HG03039 (cell line): ENCODE data around the gene WDR26.
"Not testable (repeated sequence)": the region's sequence is repeated elsewhere in the genome, so short reads cannot be mapped to it uniquely, and the experiment has no call there.

ENCODE experiments used
- ATAC-seq: cut with Tn5 transposase; IDR thresholded peaks from one replicate; pipeline ENCODE4 v1.9.1; 2021; ENCODE audit warnings: mild to moderate bottlenecking, moderate library complexity; ENCODE audit not compliant: unreplicated experiment

Gene WDR26

DNA sequence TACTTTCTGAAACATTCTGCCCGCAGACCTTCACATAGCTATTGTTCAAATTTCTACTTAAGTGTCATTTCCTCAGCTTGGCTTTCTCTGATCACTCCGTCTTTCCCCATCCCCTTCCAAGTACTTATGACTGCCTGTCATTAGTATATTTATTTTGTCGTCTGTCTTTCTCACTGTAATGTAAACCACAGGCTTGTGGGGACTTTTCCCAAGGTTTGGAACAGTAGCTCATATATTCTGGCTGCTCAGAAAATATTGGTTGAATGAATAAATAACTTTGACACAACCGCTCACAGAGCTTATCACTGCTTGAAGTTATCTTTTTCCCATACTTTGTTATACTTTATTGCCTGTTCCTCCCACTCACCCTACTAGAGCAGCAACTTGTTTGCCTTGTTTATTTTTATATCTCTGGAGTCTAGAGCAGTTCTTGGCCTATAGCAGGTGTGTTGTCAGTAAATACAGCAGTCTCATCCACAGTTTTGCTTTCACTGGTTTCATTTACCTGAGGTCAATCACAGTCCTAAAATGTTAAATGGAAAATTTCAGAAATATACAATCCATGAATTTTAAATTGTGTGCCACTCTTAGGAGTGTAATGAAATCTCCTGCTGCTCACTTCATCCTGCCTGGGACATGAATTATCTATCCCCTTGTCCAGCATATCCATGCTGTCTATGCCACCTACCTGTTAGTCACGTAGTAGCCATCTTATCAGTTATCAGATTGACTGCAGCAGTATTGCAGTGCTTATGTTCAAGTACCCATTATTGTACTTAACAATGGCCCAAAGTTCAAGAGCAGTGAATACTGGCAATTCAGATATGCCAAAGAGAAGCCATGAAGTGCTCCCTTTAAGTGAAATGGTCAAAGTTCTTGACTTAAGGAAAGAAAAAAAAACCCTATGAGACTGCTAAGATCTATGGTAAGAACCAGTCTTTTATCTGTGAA is 80.3 kb downstream of the WDR26 start:
- no peak for ATAC-seq

DNA sequence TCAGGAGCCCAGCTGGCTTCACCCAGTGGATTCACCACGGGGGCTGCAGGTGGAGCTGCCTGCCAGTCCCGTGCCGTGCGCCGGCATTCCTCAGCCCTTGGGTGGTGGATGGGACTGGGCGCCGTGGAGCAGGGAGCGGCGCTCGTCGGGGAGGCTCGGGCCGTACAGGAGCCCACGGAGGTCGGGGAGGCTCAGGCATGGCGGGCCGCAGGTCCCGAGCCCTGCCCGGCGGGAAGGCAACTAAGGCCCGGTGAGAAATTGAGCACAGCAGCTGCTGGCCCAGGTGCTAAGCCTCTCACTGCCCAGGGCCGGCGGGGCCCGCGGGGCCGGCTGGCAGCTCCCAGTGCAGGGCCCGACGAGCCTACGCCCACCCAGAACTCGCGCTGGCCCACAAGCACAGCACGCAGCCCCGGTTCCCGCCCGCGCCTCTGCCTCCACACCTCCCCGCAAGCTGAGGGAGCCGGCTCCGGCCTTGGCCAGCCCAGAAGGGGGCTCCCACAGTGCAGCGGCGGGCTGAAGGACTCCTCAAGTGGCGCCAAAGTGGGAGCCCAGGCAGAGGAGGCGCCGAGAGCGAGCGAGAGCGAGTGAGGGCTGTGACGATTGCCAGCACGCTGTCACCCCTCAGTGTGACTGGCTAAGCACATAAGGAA is 82.0 kb downstream of the WDR26 start:
- not testable (repeated sequence) for ATAC-seq

DNA sequence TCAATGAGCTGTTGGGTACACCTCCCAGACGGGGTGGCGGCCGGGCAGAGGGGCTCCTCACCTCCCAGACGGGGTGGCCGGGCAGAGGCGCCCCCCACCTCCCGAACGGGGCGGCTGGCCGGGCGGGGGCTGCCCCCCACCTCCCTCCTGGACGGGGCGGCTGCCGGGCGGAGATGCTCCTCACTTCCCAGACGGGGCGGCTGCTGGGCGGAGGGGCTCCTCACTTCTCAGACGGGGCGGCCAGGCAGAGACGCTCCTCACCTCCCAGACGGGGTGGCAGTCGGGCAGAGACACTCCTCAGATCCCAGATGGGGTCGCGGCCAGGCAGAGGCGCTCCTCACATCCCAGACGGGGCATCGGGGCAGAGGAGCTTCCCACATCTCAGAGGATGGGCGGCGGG is 84.9 kb downstream of the WDR26 start:
- not testable (repeated sequence) for ATAC-seq

DNA sequence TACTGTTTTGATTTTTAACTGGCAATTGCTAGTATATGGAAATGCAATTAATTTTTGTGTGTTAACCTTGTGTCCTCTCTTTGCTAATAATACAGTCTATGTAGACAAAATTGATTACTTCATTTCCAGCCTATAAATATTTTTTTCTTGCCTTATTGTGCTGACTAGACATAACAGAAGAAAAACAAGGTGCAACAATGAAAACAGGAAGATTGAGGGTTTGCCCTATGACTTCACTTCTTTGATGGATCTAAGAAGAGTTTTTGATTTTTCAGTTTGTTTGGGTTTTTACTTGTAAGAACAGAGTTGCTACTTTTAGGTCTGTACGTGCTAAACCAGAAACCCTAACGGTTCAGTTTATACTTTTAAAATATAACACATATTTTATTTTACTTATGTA is 86.5 kb downstream of the WDR26 start:
- ATAC-seq = no peak

DNA sequence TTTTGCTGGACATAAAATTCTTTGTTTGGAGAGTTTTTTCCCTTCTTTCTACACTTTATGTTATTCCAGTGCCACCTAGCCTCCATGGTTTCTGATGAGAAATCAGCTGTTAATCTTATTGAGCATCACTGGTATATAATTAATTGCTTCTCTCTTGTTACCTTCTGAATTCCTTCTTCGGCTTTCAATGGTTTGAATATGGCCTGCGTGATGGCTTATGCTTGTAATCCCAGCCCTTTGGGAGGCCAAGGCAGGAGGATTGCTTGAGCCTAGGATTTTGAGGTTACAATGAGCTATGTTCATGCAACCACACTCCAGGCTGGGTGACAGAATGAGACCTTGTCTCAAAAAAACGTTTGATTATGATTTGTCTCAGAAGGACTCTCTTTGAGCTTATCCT is 90.9 kb downstream of the WDR26 start:
- no peak for ATAC-seq

DNA sequence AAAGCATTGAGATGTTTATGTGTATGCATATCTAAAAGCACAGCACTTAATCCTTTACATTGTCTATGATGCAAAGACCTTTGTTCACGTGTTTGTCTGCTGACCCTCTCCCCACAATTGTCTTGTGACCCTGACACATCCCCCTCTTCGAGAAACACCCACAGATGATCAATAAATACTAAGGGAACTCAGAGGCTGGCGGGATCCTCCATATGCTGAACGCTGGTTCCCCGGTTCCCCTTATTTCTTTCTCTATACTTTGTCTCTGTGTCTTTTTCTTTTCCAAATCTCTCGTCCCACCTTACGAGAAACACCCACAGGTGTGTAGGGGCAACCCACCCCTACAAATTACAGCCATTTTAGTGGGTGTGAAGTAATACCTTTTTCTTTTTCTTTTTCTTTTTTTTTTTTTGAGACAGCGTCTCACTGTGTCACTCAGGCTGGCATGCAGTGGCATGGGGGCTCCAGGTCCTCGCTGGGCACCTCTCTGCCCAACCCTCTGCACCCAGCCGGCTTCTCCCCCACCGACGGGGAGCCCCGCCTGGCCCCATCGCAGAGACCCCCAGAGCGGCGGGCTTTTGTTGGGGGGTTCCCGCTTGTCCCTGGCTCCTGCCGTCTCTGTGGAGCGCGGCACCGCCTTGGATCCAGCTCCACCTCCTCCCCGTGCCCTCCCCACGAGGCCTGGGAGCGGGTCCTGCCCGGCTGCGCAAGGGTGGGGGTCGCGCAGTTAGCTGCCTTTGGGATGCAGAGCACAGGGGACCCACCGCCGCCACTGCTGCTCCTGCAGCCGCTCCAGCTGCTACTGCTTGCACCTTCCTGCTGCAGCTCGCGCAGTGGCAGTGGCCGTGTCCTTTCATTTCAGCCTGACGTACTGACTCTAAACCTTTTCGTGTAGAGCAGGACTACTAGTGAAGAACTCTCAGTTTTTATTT is 93.9 kb downstream of the WDR26 start:
- not testable (repeated sequence) for ATAC-seq

DNA sequence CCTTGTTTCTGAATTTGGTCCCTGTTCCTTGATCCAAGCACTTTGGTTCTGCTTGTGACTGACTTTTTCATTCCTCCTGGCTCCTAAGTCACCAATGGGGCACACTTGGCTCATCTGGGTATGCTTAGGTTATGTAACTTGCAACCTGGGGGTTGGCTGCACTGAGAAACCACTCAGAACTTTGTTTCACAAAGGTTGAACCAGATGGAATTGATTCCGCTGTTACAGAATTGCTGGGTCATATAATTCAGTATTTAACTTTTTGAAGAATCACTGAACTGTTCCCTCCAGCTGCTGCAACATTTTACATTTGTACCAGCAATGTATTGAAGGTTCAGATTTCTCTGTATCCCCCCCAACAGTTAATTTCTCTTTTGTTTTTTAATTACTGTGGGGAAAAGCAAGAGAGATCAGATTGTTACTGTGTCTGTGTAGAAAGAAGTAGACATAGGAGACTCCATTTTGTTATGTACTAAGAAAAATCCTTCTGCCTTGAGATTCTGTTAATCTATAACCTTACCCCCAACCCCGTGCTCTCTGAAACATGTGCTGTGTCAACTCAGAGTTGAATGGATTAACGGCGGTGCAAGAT is 95.1 kb downstream of the WDR26 start:
- no peak for ATAC-seq

DNA sequence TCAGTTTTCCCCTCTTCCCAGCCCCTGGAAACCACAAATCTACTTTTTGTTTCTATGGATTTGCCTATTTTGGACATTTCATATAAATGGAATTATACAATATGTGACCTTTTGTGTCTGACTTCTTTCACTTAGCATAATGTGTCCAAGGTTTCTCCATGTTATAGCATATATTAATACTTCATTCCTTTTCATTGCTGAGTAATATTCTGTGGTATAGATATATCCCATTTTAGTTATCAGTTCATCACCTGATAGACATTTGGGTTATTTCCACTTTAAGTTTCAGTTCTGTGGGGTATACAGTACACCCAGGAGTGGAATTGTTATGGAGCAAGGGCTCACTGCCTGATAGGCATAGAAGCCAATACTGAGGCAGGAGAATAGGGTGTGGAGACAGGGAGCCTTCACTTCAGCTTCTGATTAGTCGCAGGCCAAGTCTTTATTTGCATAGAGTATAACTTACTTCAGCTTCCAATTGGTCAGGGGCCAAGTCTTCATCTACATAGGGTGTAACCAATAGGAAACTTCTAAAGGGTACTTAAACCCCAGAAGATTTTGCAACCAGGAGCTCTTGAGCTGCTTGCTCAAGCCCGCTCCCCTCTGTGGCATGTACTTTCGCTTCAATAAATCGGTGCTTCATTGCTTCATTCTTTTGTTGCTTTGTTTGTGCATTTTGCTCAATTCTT is 96.3 kb downstream of the WDR26 start:
- no peak for ATAC-seq
